HG02759 (cell line): Measurements from ENCODE around the gene PAX2.

Source experiments
- ATAC-seq: cut with Tn5 transposase; IDR thresholded peaks from one replicate; pipeline ENCODE4 v1.9.1; 2021; ENCODE audit warnings: mild to moderate bottlenecking, moderate library complexity; ENCODE audit not compliant: unreplicated experiment

The PAX2 gene

GRCh38 chr10:100873146-100873826 is 127.9 kb downstream of the PAX2 start:
- ATAC-seq: no peak

GRCh38 chr10:100873827-100874326 is 128.5 kb downstream of the PAX2 start:
- no peak for ATAC-seq

GRCh38 chr10:100874702-100875483 is 129.5 kb downstream of the PAX2 start:
- ATAC-seq: no peak

GRCh38 chr10:100875484-100876166 is 130.2 kb downstream of the PAX2 start:
- ATAC-seq: no peak

GRCh38 chr10:100876585-100877460 is 131.4 kb downstream of the PAX2 start:
- no peak for ATAC-seq

- no peak for ATAC-seq
These were observed 132.1 kb downstream of the PAX2 start for GRCh38 chr10:100877461-100877850.

GRCh38 chr10:100878291-100878910 is 133.0 kb downstream of the PAX2 start:
- no peak for ATAC-seq
